NCI-H2107 (cell line): ENCODE results near the gene SUPT4H1.

Experiments used
- DNase-seq: peaks from one replicate; lab custom pipeline; 2025; lab: John Stamatoyannopoulos, UW

Gene SUPT4H1

DNA sequence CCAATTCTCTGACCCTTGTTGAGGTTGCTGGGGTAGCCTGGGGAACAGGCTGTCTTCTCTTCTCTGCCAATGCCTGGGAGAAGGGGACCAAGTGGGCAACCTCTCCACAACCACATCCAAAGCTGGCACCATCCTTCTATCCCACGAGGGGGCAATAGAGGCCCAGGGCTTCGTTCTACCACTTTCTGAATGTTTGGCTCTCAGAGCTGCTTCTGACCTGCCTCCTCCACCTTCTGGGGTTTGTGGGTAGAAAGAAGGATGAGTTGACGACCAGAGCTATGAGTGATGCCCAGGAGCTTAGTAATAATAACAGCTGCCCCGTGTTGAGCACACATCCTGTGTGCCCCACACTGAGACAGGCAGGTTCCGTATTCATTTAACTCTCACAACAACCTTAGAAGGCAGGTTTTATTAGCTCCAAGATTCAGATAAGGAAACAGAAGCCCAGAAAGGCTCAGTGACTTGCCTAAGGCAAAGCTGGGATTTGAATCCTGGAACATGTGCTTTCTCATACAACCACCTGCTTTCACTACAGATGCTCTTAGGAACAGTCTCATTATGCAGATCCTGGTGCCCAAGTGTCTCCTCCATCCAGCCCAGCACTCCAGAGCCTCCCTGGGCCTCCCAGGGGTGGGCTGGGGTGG, 34.5 kb downstream of the SUPT4H1 start:
- DNase-seq: peak; percentile 27

DNA sequence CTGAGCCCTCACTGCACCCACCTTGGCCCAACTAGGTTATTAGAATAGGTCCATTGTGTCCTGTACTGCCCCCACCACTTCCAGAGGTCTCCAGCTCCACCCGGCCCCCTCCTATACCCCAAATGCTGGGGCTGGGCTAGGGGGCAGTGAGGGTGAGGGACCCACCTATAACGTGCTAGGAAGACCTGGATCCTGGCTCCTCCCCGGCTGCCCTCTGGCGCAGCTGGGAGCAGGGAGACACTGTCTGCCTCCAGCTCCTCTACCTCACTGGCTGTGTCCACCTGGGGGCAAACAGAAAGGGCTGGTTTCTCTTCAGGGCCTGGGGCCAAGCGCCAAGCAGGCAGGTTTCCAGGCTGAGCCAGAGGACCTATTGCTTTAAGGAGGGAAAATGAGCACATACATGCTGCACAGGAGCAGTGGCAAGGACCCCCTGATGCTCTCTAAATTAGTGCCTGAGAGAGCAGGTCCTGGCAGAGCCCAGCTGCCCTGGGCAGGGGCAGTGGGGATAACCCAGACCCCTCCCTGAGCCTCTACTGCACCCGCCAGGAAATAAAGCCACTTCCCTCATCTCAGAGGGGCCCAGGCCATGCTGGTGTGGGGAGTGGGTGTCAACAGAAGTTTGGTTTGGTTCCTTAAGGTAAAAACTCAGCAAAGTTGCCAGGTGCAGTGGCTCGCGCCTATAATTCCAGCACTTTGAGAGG, 35.6 kb downstream of the SUPT4H1 start:
- DNase-seq: no peak

DNA sequence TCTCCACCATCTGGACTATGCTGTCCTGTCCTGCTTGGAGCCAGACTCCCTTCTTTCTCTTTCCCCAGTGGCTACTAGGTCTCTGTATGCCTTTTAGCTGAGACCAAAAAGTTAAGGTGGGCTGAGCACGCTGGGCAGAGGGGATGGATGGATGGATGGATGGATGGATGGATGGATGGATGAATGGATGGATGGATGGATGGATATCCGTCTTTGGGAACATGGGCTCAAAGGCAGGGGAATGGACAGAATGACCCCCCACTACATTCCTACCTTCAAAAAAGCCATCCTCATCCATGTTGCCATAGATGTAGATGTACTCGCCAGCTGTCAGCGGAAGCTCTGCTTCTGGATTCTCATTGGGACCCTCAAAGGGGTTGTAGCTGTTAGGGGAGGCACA, 36.3 kb downstream of the SUPT4H1 start:
- no peak for DNase-seq

DNA sequence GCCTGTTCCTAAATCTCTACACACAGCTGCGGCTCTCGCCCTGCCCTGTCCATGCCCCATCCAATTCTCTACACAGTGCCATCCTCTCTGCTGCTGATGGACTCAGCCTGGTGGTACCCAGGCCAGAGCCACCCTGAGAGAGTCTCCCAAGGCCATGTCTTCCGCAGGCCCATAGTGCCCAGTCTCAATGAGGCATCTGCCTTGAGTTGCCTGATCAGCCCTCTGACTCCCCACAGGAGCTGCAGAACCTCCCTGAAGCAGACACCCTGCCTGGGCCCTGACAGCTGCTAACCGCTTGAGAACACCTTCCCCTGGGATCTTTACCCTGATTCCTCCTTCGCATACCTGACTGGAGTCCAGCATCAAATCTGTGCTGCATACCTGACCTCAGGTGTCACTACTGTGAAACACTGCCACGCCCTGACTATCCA, 36.7 kb downstream of the SUPT4H1 start:
- no peak for DNase-seq

DNA sequence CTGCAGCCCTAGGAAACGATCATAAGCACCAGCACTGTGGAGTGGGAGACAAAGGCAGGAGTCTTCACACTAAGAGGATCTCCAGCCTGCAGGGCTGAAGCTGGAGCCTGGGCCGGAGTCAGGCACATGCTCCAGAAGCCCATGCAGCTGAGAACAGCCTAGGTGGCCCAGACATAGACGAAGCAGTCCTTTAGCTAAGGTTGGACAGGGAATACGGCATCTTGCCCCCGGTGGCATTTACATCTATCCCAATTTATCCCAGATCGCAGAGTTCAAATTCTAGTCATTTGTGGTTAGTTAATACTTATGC, 37.3 kb downstream of the SUPT4H1 start:
- no peak for DNase-seq

DNA sequence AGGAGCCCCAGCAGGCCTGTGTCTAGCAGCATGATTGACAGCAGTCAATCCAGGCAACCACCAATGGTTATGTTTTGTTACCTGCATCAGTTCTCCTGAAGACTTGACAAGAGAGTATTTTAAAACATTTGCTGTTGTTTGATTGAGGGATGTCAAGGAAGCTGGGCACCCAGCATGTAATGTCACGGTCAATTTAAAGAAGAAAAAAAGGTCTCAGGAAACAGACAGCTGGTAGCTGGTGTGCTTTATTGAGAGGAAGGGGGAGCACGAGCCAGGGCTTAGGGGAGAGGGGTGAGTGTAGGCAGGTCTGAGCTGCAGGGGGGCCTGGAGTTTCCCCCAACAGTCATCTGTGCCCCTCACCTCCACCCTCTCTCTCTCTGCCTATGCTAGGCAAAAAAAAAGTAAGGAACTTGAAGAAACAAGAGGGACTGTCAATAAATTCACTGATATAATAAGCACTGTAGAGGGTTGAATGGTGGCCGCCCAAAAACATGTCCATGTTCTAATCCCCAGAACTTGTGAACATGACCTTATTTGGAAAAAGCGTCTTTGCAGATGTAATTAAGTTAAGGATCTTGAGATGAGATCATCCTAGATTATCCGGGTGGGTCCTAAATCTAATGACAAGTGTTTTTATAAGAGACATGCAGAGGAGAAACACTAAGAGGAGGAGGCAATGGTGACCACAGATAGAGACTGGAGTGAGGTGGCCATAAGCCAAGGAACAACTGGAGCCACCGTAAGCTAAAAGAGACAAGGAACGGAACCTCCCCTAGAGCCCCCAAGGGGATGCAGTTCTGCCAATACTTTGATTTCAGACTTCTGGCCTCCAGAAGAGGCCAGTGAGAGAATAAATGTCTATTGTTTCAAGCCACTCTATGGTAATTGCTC, 37.9 kb downstream of the SUPT4H1 start:
- no peak for DNase-seq

DNA sequence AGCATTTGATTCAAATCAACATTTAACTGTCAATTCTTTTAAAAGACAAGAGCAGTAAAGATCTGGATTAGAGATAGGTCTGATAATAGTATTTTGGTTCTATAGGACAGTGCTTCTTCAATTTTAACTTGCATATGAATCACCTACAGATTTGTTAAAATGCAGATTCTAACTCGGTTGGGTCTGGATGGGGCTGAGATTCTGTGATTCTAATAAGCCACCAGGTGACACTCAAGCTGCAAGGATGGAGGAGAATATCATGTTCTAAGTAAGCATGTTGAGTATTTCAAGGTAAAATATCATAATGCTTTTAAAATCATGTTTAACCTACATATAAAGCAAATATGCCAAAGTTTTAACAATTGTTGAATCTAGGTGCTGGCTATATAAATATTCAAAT, 39.2 kb downstream of the SUPT4H1 start:
- no peak for DNase-seq

DNA sequence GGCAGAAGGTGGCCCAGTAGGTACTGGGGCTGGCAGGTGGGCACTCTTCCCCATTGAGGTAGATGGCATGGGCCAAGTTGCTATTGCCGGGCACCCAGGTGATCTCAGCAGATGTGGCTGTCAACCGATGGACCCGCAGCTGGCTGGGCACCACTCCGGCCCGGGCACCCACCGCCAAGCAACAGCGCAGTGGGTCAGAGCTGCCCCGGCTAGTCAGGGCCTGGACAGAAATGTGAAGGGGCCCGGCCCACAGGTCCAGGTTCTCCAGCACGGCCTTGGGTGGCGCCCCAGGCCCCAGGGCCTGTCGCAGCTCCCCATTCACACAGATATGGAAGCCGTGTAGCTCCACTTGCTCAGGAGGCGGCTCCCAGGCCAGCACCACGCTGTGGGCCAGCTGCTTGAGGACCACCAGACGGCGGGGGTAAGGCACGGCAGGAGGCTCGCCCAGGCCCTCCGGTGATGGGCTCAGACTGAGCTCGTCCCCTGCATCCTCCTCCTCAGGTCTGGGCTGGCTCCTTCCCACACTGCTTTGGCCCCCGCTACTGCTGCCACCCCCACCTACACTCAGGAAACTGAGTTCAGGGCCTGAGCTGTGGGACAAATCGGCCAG, 39.9 kb downstream of the SUPT4H1 start:
- no peak for DNase-seq

DNA sequence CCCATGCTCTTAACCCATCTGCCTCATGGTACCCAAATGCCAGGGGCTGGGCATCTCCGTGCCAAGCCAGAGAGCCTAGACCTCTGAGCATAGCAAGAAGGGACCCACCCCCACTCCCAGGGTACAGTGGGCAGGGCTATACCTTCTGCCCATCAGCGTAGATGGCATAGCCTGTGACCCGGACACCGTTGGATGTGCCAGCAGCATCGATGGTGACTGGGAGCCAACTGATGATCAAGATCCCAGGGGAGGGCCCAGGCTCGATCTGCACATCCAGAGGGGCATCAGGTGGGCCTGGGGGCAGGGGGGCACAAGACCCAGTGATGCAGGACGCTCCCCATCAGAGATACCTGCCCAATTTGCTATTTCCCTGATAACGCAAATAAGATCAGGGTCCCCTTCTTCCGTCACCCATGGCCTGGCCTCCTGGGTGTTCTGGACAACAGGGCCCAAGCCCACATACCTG, 40.5 kb downstream of the SUPT4H1 start:
- no peak for DNase-seq

DNA sequence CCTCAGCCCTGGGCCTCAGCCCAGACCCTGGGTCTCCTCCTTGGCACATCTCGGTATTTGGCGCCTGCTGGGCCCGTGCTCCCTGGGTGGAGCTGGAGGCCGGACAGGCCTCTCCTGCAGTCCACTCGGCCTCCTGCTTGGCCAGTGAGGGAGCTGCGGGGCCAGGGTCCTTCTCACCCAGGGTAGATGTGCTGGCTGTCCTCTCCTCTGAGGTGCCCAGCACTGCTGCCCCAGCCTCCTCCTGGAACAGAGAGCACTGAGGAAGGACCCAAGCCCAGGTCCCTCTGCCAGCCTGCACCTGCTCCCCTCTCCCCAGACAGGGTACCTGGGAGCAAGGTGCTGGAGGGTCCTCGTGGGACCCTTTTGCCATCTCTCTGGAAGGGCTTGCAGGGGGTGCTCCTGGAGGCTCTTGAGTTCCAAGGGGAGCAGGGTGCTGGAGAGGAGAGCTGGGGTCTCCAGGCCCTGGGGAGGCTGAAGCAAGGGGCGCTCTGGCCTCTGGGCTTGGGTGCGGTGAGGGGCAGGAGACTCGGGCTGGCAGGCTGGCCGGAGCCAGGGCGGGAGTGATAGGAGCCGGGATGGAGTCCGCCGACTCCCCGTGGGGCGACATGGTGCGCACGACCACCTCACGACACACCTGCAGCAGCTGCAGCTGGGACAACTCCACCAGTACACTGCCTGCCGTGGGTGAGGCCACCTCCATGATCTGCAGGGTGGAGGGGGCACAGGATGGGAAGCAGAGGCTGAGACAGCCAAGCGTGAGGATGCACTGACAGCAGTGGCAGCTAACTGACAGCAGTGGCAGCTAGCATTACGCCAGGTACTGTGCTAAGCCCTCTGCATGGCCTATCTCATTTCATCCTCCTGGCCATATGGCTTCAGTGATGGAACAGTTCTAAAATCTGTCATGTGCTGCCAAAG, 41.2 kb downstream of the SUPT4H1 start:
- DNase-seq: no peak

DNA sequence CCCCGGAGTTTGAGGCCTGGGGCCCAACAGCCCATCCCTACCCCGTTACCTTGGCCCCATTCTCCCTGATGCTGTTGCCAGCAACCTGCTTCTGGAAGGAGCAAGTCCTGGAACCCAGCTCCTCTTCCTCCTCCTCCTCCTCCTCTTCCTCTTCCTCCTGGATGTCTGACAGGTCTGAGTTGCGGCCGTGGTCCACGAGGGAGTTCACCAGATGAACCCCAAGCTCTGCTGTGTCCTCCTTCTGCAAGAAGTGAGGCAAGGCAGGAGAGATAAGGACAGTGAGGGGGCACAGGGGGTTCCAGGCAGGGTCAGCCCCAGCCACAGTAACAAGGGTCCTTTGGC, 42.1 kb downstream of the SUPT4H1 start:
- no peak for DNase-seq

DNA sequence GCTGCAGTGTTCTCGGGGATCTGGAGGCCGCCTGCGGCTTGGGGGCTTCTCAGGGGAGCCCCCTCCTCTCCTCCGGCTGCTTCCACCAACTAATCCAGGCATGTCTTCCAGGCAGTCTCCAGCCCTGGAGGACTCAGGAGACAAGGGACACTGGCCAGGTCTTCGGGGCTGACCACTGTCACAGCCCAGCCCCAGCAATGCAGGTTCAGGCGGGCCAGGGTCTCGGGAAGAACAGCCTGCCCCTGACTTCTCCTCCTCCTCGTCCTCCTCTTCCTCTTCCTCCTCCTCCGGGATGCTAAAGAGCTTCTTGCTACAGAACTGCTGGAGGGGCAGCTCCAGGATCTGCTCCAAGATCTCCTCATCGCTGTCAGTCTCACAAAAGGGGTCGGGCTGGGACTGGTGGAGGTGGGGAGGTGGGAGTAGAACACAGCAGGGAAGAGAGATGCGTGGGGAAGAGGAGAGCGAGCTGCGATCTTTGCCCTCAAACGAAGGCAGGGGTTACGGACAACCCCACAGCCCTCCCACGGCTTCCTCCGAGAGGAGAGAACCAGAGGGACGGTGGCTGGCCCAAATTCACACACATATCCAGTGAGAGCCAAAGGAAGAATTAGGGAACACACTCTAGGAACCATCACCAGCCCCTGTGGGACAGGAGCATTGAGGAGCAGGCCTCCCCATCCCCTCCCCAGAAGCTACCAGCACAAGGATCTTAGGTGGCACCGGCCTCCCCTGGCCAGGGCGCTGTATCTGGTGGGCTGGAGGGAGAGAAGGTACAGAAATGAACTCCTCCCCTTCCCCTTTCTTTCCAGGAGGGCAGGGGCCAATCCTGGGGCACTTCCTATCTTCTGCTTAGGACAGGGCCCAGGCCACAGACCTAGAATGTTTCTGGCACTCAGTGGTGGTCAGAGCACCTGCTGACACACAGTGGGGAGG, 42.8 kb downstream of the SUPT4H1 start:
- no peak for DNase-seq

DNA sequence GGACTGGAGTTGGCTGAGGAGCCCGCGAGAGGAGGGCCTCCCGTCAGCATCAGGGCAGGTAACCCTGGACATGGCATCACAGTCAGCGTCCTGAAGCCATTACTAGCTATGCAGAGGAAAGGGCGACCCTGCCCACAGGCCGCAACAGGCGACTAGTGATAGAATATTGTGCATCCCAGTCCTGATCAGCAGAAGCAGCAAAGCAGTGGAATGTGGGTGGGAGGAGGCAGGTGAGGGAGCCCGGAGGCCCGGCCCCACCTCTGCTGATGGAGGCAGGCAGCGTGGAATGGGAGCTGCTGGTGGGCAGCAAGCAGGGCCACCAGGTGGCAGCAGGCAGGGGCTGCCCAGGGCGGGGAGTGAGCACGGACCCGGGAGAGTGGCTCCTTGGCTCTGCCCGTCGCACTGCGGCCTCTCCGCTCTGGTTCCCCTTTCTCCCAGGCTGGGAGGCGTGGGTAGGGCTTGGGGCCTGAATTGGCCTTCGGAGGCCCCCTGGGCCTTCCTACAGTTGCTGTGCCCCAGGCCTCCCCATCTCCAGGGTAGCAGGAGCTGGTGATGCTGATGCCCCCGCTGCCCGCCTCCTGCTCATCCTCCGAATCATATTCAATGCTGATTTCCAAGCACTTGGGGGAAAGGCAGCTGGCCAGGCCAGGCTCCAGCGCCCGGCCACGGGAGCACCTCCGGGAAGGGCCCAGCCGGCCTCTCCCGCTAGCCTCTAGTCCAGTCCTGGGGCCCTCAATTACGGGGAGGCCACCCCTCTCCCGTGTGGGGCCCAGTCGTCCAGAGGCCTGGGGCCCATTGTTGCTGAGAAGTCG, 43.6 kb downstream of the SUPT4H1 start:
- DNase-seq: no peak

DNA sequence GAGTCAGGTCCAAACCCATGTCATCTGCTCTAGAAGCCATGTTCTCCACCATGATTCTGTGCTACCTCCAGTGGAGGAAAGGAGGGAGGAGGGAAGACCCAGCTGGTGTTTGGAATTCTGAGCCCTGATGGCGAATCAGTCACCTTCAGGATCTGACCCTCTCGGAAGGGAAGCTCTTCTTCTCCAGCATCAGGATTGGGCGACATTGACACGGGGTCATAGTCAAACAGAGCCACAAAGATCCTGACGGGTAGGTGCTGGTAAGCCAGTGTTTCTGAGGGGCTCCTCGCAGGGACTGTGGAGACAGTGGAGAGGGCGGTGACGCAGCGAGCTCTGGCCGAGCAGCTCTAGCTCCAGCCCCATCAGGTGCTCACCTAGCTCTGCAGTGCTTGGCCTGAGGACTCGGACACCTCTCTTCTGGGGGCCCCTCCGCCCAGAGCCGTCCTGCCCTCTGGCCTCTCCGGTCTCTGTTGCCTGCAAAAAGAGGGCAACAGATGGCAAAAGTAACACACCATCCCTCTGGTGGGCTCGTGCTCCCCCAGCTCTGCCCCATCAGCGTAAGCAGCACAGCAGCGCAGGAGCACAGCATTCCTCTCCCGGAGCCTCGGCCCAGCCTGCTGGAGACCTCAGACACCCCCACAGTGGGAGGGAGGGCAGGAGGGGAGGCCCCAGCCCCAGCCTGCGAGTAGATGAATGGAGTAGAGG, 44.4 kb downstream of the SUPT4H1 start:
- DNase-seq: no peak

DNA sequence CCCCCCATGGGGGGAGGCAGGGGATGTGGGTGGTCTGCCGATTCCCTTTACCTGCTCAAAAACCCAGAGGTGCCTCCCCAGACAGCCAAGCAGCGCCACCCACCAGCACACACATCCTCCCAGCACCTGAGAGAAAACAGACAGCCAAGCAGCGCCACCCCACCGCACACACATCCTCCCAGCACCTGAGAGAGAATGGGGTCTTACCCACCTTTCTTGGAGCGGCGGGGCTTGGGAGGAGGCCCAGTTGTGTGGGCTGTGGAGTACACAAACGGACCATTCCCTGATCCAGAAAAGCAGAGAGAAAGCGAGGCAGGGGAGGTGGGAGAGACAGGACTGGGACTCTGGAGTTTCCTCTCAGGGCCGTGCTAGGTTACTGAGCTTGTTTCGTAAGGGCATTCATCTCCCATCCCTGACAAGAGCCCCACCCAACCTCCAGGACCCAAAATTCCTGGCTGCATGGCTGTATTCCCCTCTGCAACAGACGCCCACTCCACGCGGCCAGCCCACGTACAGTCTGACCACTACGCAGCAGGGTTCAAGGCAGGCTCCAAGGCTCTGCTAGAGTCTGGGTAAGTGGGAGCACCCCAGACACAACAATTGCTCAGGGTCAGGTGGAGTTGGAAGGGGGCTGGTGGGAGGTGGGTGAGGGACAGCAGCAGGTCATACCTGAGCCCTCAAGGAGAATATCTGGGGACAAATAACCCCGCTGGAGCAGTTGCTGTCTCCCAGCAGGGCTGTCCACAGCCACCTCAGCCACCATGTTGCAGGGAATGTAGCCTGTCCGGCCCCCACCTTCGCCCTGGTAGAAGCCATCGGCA, 45.7 kb downstream of the SUPT4H1 start:
- DNase-seq: no peak

DNA sequence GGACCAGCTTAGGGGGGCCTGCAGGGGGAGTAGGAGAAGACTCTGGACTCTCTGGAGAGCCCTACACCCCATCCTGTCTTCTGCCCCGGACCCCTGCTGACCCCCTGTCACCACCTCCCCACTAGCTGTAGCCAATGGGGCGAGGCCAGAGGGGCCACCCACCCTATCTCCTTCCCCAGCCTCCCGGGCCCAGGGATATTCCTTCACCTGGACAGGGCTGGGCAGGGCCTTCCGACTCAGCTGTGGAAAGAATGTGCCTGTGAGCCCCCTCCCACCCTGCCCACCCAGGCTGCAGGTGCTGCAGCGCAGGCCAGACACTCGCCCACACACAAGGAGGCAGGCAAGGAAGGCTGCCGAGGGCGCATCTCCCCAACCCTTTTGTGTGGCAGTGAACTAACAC, 46.4 kb downstream of the SUPT4H1 start:
- no peak for DNase-seq

DNA sequence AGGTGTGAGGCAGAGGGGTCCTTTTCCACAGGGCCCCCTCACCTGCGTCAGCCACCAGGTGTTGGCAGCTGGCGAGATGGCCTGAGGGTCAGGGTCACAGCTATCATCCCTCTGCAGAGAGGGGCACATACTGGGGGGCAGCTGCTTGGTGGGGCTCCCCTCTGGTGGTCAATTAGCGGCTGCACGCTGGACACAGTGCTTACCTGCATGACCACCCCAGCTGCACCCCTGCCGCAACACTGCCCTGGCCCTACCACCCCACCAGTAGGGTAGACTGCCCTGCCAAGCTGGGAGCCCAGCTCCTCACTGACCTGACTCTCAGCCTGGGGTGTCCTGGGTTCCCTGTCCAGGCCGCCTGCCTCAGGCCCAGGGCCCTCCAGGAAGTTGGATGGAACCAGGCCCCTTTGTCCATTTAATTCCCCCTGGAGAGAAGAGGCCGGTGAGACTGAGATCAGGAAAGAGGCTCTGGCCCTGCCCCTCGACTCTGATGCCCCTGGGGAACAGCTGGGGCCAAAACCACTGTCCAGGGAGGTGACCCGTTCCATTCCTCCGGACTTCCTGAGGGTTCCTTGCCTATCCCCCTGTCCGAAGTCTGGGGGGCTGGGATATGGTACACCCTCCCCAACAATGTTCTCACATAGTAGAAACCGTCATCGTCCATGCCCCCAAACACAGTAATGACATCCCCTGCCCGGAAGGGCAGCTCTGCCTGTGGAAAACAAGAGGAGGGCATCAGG, 47.1 kb downstream of the SUPT4H1 start:
- DNase-seq: no peak
